Smooth muscle cell of the umbilical artery (primary cell): ENCODE measurements around the gene PPFIBP1. TPM values are rescaled to one million over a fixed set of nuclear protein-coding genes. Genes with fewer than 3 reads are reported as not detected.

Experiments used
- total RNA-seq: library from RNA; depleted of rRNA; stranded (reverse); fragments of >200 nt; gene quantifications from 2 replicates; pipeline ENCODE4 v1.2.3, GENCODE V29; 2014

Gene PPFIBP1
- 108 and 300 TPM in 2 replicates for total RNA-seq

GRCh38 chr12:27523642-27524493, at the start of gene PPFIBP1:
Gene PPFIBP1, plus strand, starts transcription at chr12:27524206. Its CDS starts 109,191 bp downstream, at chr12:27633397.

GRCh38 chr12:27696293-27696652, 172.3 kb downstream of the PPFIBP1 start, which contains the start of gene REP15:
Gene REP15, plus strand, starts transcription at chr12:27696447. Its CDS starts 116 bp downstream, at chr12:27696563.

GRCh38 chr12:27710592-27711316, 186.7 kb downstream of the PPFIBP1 start, which contains the start of gene MRPS35:
Gene MRPS35, plus strand, starts transcription at chr12:27710832. Its CDS starts 12 bp downstream, at chr12:27710844.

Other genes starting within 250 kb of the PPFIBP1 start
- gene BMAL2, start 191.4 kb upstream of the PPFIBP1 start, total RNA-seq, result 49.0 and 140 TPM in 2 replicates
- 0.89 and 1.4 TPM in 2 replicates for gene SMCO2, start 77.5 kb upstream of the PPFIBP1 start, total RNA-seq
- gene REP15, start 172.2 kb downstream of the PPFIBP1 start, total RNA-seq, result 2.1 and 5.0 TPM in 2 replicates
- gene MRPS35, start 186.6 kb downstream of the PPFIBP1 start, total RNA-seq, result 52.2 and 61.8 TPM in 2 replicates